ENCODE results near the gene STPG1. TPM values are rescaled to one million over a fixed set of nuclear protein-coding genes. Genes with fewer than 3 reads are reported as not detected.

STPG1 gene
- polyA plus RNA-seq, 1 donor = 12.2 TPM

DNA sequence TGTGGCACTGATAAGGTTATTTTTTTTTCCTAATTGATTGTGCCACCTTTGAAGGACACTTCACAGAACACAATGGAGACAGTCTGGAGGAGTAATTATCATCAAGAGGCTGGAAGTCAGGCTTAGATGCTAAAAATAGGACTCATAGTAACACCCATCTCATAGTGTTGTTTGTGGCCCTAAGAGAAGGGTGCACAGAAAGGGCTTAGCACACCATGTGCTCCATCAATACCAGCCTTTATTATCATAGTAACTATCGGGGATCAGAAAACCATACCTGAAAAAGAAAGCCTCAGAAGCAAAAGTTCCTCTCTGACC lies 13.9 kb upstream of the STPG1 start:
- DNase-seq = no peak

DNA sequence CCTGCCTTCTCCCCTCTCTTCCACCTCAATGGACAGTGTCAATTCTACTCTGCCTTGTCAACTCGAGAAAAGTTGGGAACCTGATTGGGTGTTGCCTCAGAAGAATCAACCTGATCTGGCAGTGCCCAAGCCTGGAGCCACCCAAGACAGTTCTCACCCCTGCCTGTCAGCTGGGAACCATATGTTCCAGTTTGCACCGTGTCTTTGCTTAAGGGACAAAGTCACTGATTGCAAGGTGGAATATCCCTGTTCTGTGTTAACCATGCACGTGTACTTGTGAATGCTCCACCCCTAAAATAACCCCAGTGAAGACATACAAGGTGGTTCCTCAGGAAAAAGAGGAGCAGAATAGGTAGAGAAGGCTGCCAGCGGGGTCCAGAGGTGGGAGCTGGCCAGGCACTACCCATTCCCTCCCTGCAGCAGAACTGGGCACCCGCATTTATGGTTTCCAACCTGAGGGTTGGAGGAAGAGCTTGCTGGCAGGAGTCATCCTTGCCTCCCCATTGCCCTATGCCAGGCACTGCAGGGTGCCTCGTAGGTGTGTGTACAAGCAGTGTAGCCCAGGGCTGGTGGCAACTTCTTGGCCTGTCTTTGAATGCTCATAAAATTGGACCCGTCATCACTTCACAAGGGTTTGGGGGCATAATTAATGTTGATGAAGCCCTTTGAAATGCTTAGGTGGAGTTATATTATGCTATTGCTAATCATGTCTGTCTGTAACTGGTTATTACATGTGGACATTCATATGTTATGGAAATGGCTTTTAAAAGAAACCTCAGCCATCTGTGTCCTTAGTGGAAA lies 13.4 kb upstream of the STPG1 start:
- DNase-seq = no peak

DNA sequence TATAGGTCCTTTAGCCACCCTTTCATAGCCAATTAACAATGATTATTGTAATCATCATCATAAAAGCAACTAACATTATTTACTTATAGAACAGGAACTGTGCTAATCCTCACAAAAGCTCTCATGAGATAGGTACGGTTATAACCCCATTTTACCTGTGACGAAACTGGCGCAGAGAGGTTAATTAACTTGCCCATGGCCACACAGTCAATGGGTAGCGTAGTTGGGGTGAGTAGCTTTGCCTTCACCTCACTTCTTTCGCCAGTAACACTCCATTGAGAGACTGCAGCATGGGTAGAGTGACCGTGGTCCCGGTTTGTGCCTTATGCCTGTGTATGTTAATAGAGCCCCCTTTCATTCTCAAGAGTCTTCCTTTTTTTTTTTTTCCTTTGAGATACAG lies 12.3 kb upstream of the STPG1 start:
- no peak for DNase-seq

DNA sequence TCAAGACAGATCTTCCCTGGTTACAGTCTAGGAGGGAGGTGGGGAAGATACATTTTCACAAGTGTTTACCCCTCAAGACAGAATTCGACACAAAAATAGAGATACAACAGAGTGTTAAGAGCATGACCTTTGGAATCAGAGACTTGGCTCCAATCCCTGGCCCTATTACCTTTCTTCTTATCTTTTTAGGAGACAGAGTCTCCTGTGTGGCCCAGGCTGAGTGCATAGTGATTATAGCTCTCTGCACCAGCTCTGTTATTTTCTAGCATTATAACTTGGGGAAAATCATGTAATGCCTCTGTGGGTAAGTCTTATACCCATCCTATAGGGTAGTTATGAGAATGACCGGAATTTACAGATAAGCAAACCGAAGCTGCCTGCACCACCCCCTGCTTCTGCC lies 11.9 kb upstream of the STPG1 start:
- DNase-seq = no peak

DNA sequence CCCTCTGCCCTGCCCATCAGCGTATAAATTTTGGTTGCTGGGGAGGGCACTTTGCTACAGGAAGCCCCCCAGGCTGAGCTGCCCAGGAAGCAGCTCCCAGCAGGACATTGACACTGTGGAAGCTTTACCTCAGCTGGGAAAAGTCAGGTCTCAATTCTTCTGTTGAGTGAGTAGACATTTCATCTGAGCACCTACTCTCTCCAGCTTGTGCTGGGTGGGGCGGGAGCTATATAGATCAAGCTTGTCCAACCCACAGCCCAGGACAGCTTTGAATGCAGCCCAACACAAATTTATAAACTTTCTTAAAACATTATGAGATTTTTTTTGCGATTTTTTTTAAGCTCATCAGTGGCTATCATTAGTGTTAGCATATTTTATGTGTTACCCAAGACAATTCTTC lies 11.4 kb upstream of the STPG1 start:
- DNase-seq = no peak

DNA sequence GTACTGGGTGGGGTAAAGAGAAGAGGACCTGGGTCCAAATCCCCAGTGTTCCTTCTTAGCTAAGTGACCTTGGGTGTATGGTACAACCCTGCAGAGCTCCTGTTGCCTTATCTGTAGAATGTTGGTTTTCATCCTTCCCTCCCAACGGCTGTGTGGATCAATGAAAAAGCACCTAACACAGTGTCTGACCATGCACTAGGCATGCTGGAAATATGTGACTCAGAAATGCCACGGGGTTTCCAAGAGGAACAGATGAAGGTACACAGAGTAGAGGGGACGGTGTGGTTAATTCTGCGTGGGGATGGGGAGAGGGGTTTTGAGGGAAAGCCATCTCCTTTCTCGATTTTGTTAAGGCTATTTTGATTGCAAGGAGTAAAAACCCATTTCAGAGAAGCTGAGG lies 10.6 kb upstream of the STPG1 start:
- no peak for DNase-seq

DNA sequence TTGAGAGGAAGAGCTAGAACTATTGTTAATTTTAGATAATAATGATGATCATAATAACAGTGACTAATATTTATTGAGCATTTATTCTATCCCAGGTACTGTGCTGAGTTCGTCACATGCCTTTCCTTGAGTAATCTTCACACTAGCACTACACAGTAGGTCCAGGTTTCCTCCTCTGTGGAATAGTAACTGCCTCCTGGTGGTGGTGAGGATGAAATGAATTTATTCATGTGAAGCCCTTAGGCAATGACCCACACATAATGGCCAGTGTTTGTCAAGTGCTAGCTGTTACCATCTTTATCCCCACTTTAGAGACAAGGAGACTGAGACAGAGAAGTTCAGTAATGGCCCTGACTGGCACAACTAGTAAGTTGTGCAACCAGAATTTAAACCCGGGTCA lies 7.9 kb upstream of the STPG1 start:
- no peak for DNase-seq

DNA sequence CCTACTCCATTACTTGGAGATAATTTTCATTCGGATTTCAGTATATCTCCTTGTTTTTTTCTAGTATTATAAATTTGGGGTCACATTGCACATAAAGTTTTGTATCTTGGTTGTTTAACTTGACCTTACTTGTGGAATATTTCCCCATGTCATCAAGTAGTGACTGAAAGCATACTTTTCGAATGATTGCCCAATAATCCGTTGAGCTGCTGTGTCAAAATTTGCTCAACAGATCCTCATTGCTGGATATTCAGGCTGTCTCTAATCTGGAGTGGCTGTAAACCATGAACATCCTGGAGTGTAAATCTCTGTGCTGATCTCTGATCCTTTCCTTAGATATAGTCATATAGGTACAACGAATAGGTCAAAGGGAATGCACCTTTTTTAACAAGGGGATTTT lies 7.0 kb upstream of the STPG1 start:
- DNase-seq = no peak

DNA sequence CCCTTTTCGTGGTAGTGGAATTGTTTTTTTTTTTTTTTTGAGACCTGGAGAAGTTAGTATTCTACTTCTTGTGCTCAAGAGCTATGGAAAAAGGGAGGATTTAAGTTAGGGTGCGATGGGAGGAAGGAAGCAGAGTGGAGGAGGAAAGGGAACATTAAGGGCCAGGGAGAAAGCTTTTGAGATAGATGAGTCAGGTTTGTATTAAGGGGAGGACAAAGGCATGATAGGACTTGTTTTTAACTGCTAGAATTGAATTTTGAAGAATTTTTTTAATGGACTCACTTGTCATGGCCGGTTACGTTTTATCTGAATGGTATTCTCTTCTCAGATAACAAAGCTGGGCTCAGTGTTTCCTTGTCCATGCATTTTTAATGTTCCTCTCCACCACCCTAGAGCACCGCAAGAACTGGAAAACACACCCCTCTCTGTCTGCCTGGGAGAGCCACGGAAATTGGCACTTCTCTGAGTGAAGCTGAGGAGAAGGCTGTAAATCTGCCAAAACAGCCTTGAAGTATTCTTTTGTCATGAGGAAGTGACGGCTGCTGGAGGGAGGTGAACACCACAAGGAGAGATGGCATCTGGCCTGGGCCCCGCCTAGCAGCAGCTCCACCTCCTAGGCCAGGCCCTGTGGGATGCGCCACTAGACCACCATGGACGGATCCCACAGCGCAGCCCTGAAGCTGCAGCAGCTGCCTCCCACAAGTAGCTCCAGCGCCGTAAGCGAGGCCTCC lies 5.5 kb upstream of the STPG1 start:
- DNase-seq = no peak

DNA sequence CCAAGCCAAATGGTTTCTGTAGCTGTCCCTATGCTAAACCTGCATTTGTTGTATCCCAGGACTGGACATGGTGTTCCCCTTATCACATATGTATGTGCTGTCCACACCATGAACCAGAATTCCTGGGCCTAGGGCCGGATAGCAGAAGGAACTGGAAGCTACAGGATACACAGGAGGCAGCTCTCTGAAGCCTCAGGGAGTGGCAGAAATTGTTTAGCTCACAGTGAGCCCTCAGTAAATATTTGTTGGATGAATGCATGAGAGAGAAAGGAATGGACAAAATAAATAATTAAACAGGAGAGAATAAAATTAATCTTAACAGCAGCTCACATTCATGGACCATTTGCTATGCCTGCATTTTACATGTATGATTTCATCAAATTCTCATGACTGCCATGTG lies 4.1 kb upstream of the STPG1 start:
- no peak for DNase-seq

DNA sequence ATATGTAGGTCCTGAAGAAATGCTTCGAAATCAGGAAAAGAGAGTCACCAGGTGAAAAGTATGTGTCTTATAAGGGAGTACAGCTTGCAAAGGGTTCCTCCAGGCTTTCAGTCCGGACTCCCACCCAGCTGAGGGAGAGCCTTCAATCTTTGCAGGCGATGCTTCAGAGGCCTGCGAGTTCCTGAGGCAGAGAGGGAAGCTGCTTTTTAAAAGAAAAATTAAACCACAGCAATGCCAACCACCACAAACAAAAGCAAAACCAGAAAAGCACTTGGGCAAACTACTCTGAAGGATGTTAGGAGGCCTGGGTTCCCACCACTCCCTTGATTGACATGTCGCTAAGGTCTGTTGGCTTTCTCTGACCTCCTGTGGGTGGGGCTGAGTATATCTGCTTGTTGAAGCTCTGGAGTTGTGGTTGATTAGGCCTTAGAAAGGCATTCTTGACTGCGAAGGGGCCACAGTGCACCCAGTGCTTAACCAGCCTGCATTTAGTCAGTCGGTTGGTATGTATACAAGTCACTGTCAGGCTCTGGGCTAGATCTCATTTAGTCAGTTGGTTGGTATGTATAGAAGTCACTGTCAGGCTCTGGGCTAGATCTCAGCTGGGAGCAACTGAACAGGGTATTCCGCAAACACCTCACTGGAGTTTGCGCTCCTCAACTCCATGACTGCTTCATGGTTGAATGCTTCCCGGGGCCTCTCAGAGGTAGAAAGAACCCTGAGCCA lies 3.2 kb upstream of the STPG1 start:
- DNase-seq = no peak

DNA sequence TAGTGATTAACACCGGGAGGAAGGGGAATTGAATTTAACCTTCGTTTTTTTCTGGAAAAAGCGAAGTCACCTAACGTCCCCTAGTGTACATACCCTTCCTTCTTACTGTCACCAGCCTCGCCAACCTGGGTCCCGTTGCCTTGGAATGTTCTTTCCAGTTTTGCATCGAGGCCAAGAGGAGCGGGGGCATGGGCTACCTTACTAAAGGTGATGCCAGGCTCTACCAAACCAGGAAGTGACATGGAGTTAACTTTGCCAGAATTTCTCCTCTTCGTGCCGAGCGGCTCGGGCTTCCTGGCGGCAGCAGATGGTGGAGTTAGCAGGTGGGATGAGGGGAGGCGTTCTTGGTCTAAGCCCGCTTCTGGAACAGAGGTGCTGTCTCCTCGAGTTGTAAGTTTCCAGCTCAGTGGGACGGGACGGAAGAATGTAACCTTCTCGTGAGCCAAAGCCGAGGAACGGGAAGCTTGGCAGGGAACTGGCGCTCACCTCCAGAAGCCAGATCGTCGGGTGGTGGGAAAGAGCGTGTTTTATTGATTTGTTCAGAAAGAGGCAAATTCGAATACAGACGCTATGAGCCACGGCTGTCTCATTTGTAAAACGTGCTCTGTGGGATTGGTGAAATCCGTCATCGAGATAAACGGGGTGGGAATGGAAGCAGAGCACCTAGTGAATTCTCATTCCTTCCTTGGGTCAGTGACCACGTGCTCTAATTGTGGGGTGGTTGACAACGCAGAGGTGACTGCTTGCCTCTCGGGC lies 2.5 kb upstream of the STPG1 start:
- DNase-seq = no peak

DNA sequence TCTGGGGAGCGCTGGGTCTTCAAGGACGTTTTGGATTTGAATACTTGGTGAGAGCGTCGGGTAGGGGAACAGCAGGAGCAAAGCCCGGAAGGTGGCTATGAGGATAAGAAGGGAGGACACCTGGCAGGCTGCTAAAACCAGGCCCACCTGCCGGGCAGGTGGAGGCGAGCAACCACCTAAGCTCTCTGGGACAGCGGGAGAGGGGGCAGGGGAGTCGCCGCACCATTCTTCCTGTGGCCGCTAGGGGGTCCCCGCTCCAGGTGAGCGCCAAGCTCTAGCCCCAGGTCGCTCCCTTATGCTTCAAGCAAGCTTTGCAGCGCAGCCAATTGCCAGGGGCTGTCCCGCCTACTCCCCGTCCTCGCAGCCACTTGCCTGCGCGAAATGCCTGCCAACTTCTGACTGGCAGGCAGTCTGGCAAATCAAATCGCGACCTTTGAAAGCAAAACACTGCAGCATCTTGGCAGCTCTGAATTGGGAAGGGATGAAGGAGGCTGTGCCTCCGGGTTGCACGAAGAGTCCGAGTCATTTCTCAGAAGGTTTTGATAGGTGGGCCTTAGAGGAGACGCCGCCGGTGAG lies 1.8 kb upstream of the STPG1 start, which contains the start of gene NIPAL3:
NIPAL3 (plus strand) TSS at position 469 of the 576 bp plus-strand sequence. CDS start 3,746 bp downstream, outside the sequence.
- peak; percentile 99 for DNase-seq

DNA sequence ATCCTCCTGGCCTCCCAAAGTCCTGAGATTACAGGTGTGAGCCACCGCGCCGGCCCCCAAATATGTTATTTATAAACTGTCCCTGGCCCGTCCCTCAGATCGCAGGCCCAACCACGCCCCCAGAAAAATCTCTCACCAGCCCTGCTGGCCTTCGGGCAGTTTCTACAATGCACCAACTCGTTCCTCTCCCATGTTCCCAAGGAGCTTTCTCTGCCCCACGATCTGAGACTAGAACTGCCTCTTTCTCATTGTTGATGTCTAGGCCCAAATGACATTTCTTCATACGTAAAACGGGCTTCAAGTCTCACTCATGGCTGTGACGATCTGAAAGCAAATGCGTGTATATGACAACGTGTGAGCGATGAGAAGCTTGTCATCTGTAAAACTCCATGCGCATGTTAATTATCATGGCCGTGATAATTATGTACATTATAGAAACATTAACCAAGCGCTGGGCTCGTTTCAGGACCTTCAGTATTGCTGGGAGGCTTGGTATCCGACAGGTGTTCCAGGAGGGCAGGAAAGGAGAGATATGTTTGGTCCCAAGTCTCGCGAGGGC lies 1.3 kb upstream of the STPG1 start:
- no peak for DNase-seq

DNA sequence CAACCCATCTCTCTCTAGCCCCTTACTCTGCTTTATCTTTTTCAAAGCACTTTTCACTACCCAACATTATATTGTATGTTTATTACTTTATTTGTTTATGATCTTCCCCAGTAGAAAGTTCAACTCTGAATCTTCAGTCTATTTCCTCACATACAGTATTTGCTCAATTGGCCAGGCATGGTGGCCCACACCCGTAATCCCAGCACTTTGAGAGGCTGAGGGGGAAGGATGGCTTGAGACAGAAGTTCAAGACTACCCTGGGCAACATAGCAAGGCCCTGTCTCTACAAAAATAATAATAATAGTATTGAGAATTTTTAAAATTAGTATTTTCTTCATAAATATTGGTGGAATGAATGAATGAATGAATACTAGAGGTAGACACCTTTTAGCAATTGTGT lies 1.2 kb downstream of the STPG1 start:
- DNase-seq = no peak

DNA sequence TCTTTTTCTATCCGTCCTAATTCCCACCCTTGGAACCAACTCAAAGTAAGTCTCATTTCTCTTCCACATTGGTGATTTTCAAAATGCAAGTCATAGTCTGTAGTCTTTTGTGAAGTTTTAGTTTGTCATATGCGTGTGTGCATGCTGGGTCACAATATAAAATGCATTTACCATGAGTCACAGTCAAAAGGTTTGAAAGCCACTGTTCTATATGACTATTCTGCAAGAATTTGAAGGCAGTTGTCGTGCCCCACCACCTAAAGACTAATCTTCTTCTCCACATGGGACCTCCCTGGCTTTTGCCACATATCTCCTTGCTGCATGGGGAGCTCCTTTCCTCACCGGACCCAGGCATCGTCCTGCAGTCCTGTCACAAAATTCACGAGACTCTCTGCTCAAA lies 1.6 kb downstream of the STPG1 start:
- DNase-seq = no peak

DNA sequence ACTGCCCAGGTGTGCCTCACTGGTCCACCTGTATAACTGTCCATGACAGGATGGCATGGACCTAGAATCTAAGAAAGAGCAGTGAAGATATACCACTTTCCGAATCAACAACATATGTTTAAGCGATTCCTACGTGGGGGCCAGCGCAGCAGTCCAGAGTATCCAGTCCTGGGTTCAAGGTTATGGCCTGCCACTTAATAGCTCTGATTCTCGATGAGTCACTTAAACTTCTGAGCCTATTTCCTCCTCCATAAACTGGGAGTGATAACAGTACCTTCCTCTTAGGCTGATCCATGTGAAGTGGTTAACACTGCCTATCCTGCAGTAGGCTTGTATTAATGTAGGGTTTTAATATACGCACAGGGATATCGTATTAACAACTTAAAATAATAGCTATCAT lies 2.8 kb downstream of the STPG1 start:
- no peak for DNase-seq

DNA sequence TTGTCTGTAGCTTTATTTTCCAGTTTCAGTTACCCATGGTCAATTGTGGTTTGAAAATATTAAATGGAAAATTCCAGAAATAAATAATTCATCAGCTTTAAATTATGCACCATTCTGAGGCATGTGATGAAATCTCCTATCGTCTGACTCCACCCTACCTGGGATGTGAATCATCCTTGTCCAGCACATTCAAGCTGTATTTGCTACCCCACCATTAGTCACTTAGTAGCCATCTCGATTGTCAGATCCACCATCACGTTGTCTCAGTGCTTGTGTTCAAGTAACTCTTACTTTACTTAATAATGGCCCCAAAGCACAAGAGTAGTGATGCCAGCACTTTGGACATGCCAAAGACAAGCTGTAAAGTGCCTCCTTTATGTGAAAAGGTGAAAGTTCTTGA lies 4.0 kb downstream of the STPG1 start:
- no peak for DNase-seq

DNA sequence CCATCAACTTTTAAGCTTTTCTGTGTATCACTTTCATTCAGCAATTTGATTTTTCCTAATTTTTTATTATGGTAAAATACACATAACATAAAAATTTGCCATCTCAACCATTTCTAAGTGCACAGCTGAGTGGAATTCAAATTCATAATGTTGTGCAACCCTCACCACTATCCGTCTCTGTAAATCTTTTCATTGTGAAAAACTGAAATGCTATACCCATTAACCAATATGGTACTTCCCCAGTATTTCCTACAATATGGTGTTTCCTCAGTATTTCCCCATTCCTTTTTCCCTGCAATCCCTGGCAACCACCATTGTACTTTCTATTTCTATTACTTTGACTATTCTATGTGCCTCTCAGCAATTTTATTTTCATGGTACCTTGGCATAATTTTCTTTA lies 6.8 kb downstream of the STPG1 start:
- DNase-seq = no peak

DNA sequence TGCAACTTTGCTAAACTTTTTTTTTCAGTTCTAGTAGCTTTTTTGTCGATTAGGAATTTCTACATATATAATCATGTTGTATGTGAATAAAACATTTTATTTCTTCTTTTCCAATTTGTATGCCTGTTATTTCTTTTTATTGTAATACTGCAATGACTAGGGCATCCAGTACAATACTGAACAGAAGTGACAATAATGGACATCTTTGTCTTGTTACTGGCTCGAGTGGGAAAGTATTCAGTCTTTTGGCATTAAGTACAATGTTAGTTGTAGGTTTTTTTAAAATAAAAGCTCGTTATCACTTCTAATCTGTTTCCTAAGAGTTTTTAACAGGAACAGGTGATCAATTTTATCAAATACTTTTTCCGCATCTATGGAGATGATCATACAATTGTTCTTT lies 9.8 kb downstream of the STPG1 start:
- DNase-seq = no peak

DNA sequence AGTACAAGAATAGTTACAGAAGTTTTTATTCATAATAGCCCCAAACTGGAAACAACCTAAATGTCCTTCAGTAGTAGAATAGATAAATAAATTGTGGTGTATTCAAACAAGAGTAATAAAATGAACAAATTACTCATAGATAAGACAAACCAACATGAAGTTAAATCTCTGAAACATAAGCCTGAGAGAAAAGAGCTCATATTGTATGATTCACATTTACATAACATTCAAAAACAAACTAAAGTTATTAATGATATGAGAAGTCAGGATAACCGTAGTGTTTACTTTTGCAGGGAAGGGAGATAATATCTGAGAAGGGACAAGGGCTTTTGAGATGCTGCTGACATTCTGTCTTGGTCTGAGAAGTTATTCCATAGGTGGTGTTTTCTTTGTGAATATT lies 13.5 kb downstream of the STPG1 start:
- no peak for DNase-seq

DNA sequence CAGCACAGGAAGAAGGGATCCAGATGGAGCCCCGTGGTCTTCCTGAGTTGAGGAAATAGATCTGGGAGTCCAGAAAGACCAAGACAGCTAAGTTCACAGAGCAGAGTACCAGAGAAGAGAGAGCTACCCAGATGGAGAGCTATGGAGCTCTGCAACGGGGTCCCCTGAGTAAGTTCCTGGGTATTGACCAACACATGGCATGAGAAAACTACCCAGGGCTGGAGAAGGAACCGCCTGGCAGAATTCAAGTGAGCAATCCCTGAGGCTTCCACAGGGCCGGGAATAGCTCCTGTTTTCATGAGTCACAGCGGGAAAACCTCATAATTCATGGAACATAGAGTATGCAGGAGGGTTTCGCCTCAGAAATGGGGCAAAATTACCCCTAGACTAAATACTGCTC lies 19.7 kb downstream of the STPG1 start:
- no peak for DNase-seq
